Measurements from ENCODE around the gene PRKCH. TPM values are rescaled to one million over a fixed set of nuclear protein-coding genes. Genes with fewer than 3 reads are reported as not detected.

The PRKCH gene
- total RNA-seq, 1 experiment from 2014 or later, result 5.2 TPM

DNA sequence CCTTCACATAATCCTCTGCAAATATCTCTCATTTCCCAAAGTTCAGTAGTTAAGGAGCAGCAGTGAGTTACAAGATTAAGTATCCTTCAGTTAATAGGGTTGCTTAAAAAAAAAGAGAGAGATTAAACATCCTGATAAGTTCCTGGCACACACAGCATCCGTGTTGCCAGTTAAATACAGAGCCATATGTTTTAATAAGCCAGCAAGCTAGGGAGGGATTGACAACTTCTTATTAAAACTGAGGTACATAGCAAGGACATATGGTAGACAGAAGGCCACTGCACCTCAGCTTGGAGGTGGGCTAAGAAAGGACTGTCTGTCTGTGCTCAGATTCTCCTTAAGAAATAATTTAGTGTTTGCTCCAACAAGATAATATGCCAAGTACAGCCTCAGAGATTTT lies 30.7 kb upstream of the PRKCH start:
- no peaks in the 10 kb centered on the region for H3K23me2 ChIP-seq (ENCODE audit: insufficient read length, low read depth, low read length, poor library complexity, severe bottlenecking)
- no peak overlapping the region for H3K4me2 ChIP-seq (ENCODE audit: insufficient read depth, insufficient read length, low read length)
- H2BK12ac ChIP-seq (ENCODE audit: insufficient read length, low read depth, low read length), result no peak overlapping the region
- H4K20me1 ChIP-seq (ENCODE audit: control insufficient read depth, insufficient read depth, insufficient read length), result no peaks in the 10 kb centered on the region
- Mint-ChIP-seq H3K4me1 (peaks cover 0 to 3% of the 10 kb centered on the region in 2 experiments; a peak in 1 of 4 replicates), H3K27ac (no peak overlapping the region), H3K4me3 (no peak overlapping the region), H3K36me3 (ENCODE audit: insufficient read depth in 1 of 3, low read depth in 3 of 3) (no peaks in the 10 kb centered on the region), H3K9me3 (no peaks in the 10 kb centered on the region), H3K27me3 (ENCODE audit: low read depth) (no peaks in the 10 kb centered on the region)
- no peak overlapping the region for H3K27ac ChIP-seq (ENCODE audit: insufficient read length, low read depth, low read length)
- H2BK120ac ChIP-seq (ENCODE audit: low read depth, low read length, poor library complexity, severe bottlenecking), result no peak overlapping the region
- H3K18ac ChIP-seq (ENCODE audit: insufficient read length, low read depth, low read length), result no peak overlapping the region
- H2BK5ac ChIP-seq (ENCODE audit: insufficient read length, low read length), result no peak overlapping the region
- H3T11ph ChIP-seq (ENCODE audit: low read length), result no peak overlapping the region
- H4K91ac ChIP-seq (ENCODE audit: insufficient read length, low read depth, low read length), result no peak overlapping the region
- H3K23ac ChIP-seq (ENCODE audit: insufficient read length, low read depth, low read length), result no peak overlapping the region
- no peak overlapping the region for H3K14ac ChIP-seq (ENCODE audit: insufficient read depth, low read length)
- H2AFZ ChIP-seq (ENCODE audit: low read length), result no peak overlapping the region
- no peak overlapping the region for H3K56ac ChIP-seq (ENCODE audit: insufficient read length, low read depth, low read length)
- no peaks in the 10 kb centered on the region for H3K27me3 ChIP-seq (ENCODE audit: insufficient read depth, low read length)
- no peak overlapping the region for H4K5ac ChIP-seq (ENCODE audit: insufficient read length, low read depth, low read length)
- H3K79me1 ChIP-seq (ENCODE audit: insufficient read depth, low read depth, low read length, poor library complexity, severe bottlenecking), result no peaks in the 10 kb centered on the region
- no peaks in the 10 kb centered on the region for H3K4me1 ChIP-seq (ENCODE audit: insufficient read depth, low read length)
- H2AK5ac ChIP-seq (ENCODE audit: insufficient read length, low read length), result no peak overlapping the region
- no peak for TF ChIP-seq CTCF (conservative IDR thresholded peaks at IDR 0.05)
- DNase-seq, result no peak
- H3K4ac ChIP-seq (ENCODE audit: low read depth, low read length), result no peak overlapping the region
- H2BK15ac ChIP-seq (ENCODE audit: low read depth, low read length), result no peak overlapping the region
- no peak overlapping the region for H4K8ac ChIP-seq (replicated peaks; ENCODE audit: insufficient read length, low read depth, low read length)
- H2BK20ac ChIP-seq (ENCODE audit: low read depth, low read length, poor library complexity, severe bottlenecking), result no peak overlapping the region
- WGBS (ENCODE audit: extremely low coverage, insufficient read length, low lambda C conversion rate), result no CpG with 5 or more reads among the region's 1 CpG
- H3K9ac ChIP-seq (ENCODE audit: extremely low read depth, insufficient read length, low read length), result no peak overlapping the region
- H3K9me3 ChIP-seq (ENCODE audit: control insufficient read depth, low read depth, low read length), result no peaks in the 10 kb centered on the region
- no peaks in the 10 kb centered on the region for H3K79me2 ChIP-seq (ENCODE audit: insufficient read depth, low read length)
